ENCODE measurements around the gene DUOX1. TPM values are rescaled to one million over a fixed set of nuclear protein-coding genes. Genes with fewer than 3 reads are reported as not detected.
A peak's percentile ranks its signal among the peaks of the same experiment; 100 is the strongest.

The DUOX1 gene
- total and polyA plus RNA-seq, 2 donors (not counting 1 experiment from before 2014, with no cell fraction given) = not detected

- Histone ChIP-seq H2AFZ (ENCODE audit: low read length) (no peak overlapping the region), H3K27me3 (ENCODE audit: control insufficient read depth, insufficient read depth, low read length) (no peaks in the 10 kb centered on the region), H3K9me3 (ENCODE audit: control insufficient read depth, insufficient read depth, low read depth, low read length) (no peaks in the 10 kb centered on the region)
Measured at GRCh38 chr15:45205192-45205591, 75.4 kb downstream of the DUOX1 start.

DNA sequence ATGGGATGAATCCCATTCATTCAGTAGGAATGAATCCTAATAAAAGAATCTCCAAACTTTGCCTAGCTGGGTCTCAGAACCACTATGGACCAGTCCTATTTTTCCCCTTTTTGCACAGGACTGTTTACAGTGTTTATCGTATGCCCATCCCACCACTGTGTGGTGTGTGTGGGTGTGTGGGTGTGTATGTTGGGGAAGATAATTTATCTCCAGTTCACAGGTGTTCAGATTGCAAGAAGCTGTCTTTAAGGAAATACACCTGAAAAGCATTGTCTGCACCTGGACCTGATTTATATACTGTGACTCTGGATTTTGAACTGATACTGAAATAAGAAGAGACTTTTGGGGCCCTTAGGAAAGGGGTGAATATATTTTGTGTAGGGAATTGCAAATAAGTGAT is 82.7 kb downstream of the DUOX1 start:
- no peak for TF ChIP-seq EZH2 (IDR thresholded peaks at IDR 0.05; ENCODE audit: low read length, missing control alignments)
- no peak for TF ChIP-seq CTCF (conservative IDR thresholded peaks at IDR 0.05 in 1 of 2, IDR thresholded peaks at IDR 0.05 in 1 of 2; ENCODE audit: low read depth in 1 of 2, low read length in 2 of 2)
- Histone ChIP-seq H3K9ac (ENCODE audit: insufficient read depth, low read length) (no peak overlapping the region), H3K4me2 (ENCODE audit: extremely low read depth, insufficient read depth, low read length) (no peak overlapping the region), H3K4me3 (replicated peaks in 1 of 4; ENCODE audit: control extremely low read depth in 1 of 4, insufficient read depth in 1 of 4, low read depth in 3 of 4, low read length in 4 of 4) (no peak overlapping the region), H3K27me3 (ENCODE audit: control insufficient read depth, insufficient read depth, low read length) (no peaks in the 10 kb centered on the region), H3K27ac (ENCODE audit: insufficient read depth, low read length) (no peak overlapping the region), H4K20me1 (ENCODE audit: control insufficient read depth, extremely low read depth, insufficient read depth, low read length) (no peaks in the 10 kb centered on the region), H3K36me3 (ENCODE audit: control insufficient read depth, insufficient read depth, low read length) (no peaks in the 10 kb centered on the region), H2AFZ (ENCODE audit: low read length) (no peak overlapping the region), H3K4me1 (ENCODE audit: control insufficient read depth, extremely low read depth, insufficient read depth, low read length) (no peaks in the 10 kb centered on the region), H3K9me3 (ENCODE audit: control insufficient read depth, insufficient read depth, low read depth, low read length) (no peaks in the 10 kb centered on the region), H3K79me2 (ENCODE audit: control insufficient read depth, insufficient read depth, low read length) (no peaks in the 10 kb centered on the region)
- no peak for DNase-seq (ENCODE audit: low read depth in 2 of 2)

More at GRCh38 chr15:45205192-45205591, 75.4 kb downstream of the DUOX1 start:
- Histone ChIP-seq H3K4me1 (ENCODE audit: control insufficient read depth, extremely low read depth, insufficient read depth, low read length) (no peaks in the 10 kb centered on the region), H4K20me1 (ENCODE audit: control insufficient read depth, extremely low read depth, insufficient read depth, low read length) (no peaks in the 10 kb centered on the region), H3K36me3 (ENCODE audit: control insufficient read depth, insufficient read depth, low read length) (no peaks in the 10 kb centered on the region), H3K79me2 (ENCODE audit: control insufficient read depth, insufficient read depth, low read length) (no peaks in the 10 kb centered on the region), H3K4me3 (replicated peaks in 1 of 4; ENCODE audit: control extremely low read depth in 1 of 4, insufficient read depth in 1 of 4, low read depth in 3 of 4, low read length in 4 of 4) (no peak overlapping the region), H3K9ac (ENCODE audit: insufficient read depth, low read length) (no peak overlapping the region), H3K27ac (ENCODE audit: insufficient read depth, low read length) (no peak overlapping the region), H3K4me2 (ENCODE audit: extremely low read depth, insufficient read depth, low read length) (no peak overlapping the region)
- peak; percentile 95 to 97 for TF ChIP-seq CTCF (conservative IDR thresholded peaks at IDR 0.05 in 1 of 2, IDR thresholded peaks at IDR 0.05 in 1 of 2; ENCODE audit: low read depth in 1 of 2, low read length in 2 of 2)
- no peak for TF ChIP-seq EZH2 (IDR thresholded peaks at IDR 0.05; ENCODE audit: low read length, missing control alignments)
- peak; percentile 38 to 73 for DNase-seq (ENCODE audit: low read depth in 2 of 2)

Other genes starting within 250 kb of the DUOX1 start
- gene TERB2, start 173.3 kb upstream of the DUOX1 start, total RNA-seq = not detected in 2 replicates
- not detected in 2 replicates for gene TERB2, start 173.3 kb upstream of the DUOX1 start, polyA plus RNA-seq
- 4.6 and 8.9 TPM in 2 replicates for gene SORD, start 106.8 kb upstream of the DUOX1 start, total RNA-seq
- gene SORD, start 106.8 kb upstream of the DUOX1 start, polyA plus RNA-seq = 13.0 and 16.9 TPM in 2 replicates
- not detected in 2 replicates for gene DUOX2, start 15.8 kb upstream of the DUOX1 start, total RNA-seq
- gene DUOX2, start 15.8 kb upstream of the DUOX1 start, polyA plus RNA-seq = not detected in 2 replicates
- not detected in 2 replicates for gene DUOXA2, start 15.7 kb upstream of the DUOX1 start, total RNA-seq
- gene DUOXA2, start 15.7 kb upstream of the DUOX1 start, polyA plus RNA-seq = not detected in 2 replicates
- not detected in 2 replicates for gene DUOXA1, start 115 bp upstream of the DUOX1 start, total RNA-seq
- not detected in 2 replicates for gene DUOXA1, start 115 bp upstream of the DUOX1 start, polyA plus RNA-seq
- gene SHF, start 58.0 kb downstream of the DUOX1 start, total RNA-seq = 3.3 and 3.6 TPM in 2 replicates
- 0.82 and 0.85 TPM in 2 replicates for gene SHF, start 58.0 kb downstream of the DUOX1 start, polyA plus RNA-seq
- gene SLC28A2, start 122.2 kb downstream of the DUOX1 start, total RNA-seq = not detected in 2 replicates
- gene SLC28A2, start 122.2 kb downstream of the DUOX1 start, polyA plus RNA-seq = not detected in 2 replicates
- gene GATM, start 248.6 kb downstream of the DUOX1 start, total RNA-seq = 0.17 and 0.26 TPM in 2 replicates
- gene GATM, start 248.6 kb downstream of the DUOX1 start, polyA plus RNA-seq = 0.07 and 0.14 TPM in 2 replicates